HCT116 (cell line): Measurements from ENCODE around the gene METTL22. TPM values are rescaled to one million over a fixed set of nuclear protein-coding genes. Genes with fewer than 3 reads are reported as not detected.

Experiments
- ATAC-seq: fragments of 200-7000 bp; cut with Tn5 transposase; 2 replicates; pipeline ENCODE4 v1.9.1; 2020; ENCODE audit warnings: mild to moderate bottlenecking, moderate library complexity
- BruUV-seq: library from RNA; stranded (reverse); fragments of 400-500 nt; replicated peaks from 2 replicates; lab custom pipeline; 2021; lab: Mats Ljungman, UMichigan
- CTCF ChIA-PET: fragments of 300-600 bp; sonication (Branson Sonifier 250); formaldehyde crosslinking; loops from one replicate; lab custom pipeline; 2021; ENCODE audit warnings: antibody characterized with exemption; lab: Charles Lee
- POLR2A ChIA-PET: fragments of 300-600, 350-600 bp; sonication (Branson Sonifier 250); formaldehyde crosslinking; loops from one replicate; lab custom pipeline; 2021; ENCODE audit warnings: antibody characterized with exemption; lab: Charles Lee
- RAD21 ChIA-PET, 2 experiments: fragments of 300-600 bp; sonication (Branson Sonifier 250); formaldehyde crosslinking; loops; one replicate each; lab custom pipeline; 2023; ENCODE audit warnings: low total read pairs in 2 of 2; ENCODE audit not compliant: uncharacterized antibody in 2 of 2, unreplicated experiment in 2 of 2, low non-redundant PET in 1 of 2; lab: Charles Lee
- DNase-seq: peaks from one replicate; pipeline ENCODE4 v3.0.0-alpha.2; 2010; ENCODE audit warnings: low read depth, low spot score
- H2AFZ ChIP-seq: fragments of 200-600 bp; shearing (Covaris generic), sonication (generic); 2 replicates; pipeline ENCODE4 v1.6.1; 2017; ENCODE audit warnings: low read depth, mixed run types, mixed read lengths, antibody characterized with exemption, low read length; ENCODE audit not compliant: poor library complexity, severe bottlenecking
- H3K27ac ChIP-seq: 2 replicates; pipeline ENCODE4 v1.5.1; 2012; ENCODE audit warnings: low read depth, low read length
- H3K27me3 ChIP-seq: fragments of 200-600 bp; sonication (generic); 2 replicates; pipeline ENCODE4 v1.6.1; 2016; ENCODE audit warnings: mixed run types, low read length, mixed read lengths; ENCODE audit not compliant: insufficient read depth
- H3K36me3 ChIP-seq, 2 experiments: fragments of 200-500 bp in 1 of 2; fragments of 200-600 bp in 1 of 2; sonication (Bioruptor generic) in 1 of 2; sonication (generic) in 1 of 2; 2 replicates each; pipeline versions ENCODE4 v1.5.1 to v1.6.1; 2014 to 2016; ENCODE audit warnings: low read length in 2 of 2, inconsistent platforms in 1 of 2, mixed read lengths in 1 of 2, mixed run types in 1 of 2; ENCODE audit not compliant: insufficient read depth in 2 of 2, control insufficient read depth in 1 of 2
- H3K4me1 ChIP-seq, 2 experiments: fragments of 200-600 bp in 1 of 2; sonication (generic) in 1 of 2; 2 replicates each; pipeline versions ENCODE4 v1.5.1 to v1.6.1; 2012 to 2017; ENCODE audit warnings: low read length in 2 of 2, inconsistent platforms in 1 of 2, mild to moderate bottlenecking in 1 of 2, mixed read lengths in 1 of 2, mixed run types in 1 of 2, moderate library complexity in 1 of 2; ENCODE audit not compliant: insufficient read depth in 2 of 2, control insufficient read depth in 1 of 2
- H3K4me2 ChIP-seq: fragments of 200-600 bp; sonication (generic); 2 replicates; pipeline ENCODE4 v1.6.1; 2017; ENCODE audit warnings: mixed run types, low read length, mixed read lengths
- H3K4me3 ChIP-seq, 2 experiments: fragments of 200-600 bp in 1 of 2; sonication (generic) in 1 of 2; replicated peaks in 1 of 2; 2 replicates each; pipeline ENCODE4 v1.5.1; 2011 to 2016; ENCODE audit warnings: low read length in 2 of 2, control low read depth in 1 of 2, low read depth in 1 of 2, mild to moderate bottlenecking in 1 of 2, mixed read lengths in 1 of 2, mixed run types in 1 of 2
- H3K79me2 ChIP-seq: fragments of 200-600 bp; sonication (generic); 2 replicates; pipeline ENCODE4 v1.6.1; 2017; ENCODE audit warnings: mild to moderate bottlenecking, mixed run types, low read length, moderate library complexity, mixed read lengths; ENCODE audit not compliant: insufficient read depth
- H3K9ac ChIP-seq: fragments of 200-600 bp; sonication (generic); 2 replicates; pipeline ENCODE4 v1.6.1; 2016; ENCODE audit warnings: low read length, mixed read lengths
- H3K9me2 ChIP-seq: fragments of 200-600 bp; sonication (generic), shearing (Covaris generic); 2 replicates; pipeline ENCODE4 v1.6.1; 2017; ENCODE audit warnings: mixed run types, mild to moderate bottlenecking, moderate library complexity; ENCODE audit not compliant: insufficient read depth
- H3K9me3 ChIP-seq, 2 experiments: fragments of 200-500 bp in 1 of 2; fragments of 200-600 bp in 1 of 2; sonication (Bioruptor generic) in 1 of 2; sonication (generic) in 1 of 2; 2 replicates each; pipeline ENCODE4 v1.6.1; 2014 to 2017; ENCODE audit warnings: low read length in 2 of 2, mixed read lengths in 2 of 2, inconsistent platforms in 1 of 2, low read depth in 1 of 2, mild to moderate bottlenecking in 1 of 2, mixed run types in 1 of 2, moderate library complexity in 1 of 2; ENCODE audit not compliant: control insufficient read depth in 1 of 2, insufficient read depth in 1 of 2
- H4K20me1 ChIP-seq: fragments of 200-600 bp; sonication (generic), shearing (Covaris generic); 2 replicates; pipeline ENCODE4 v1.6.1; 2017; ENCODE audit warnings: mixed run types, mild to moderate bottlenecking, moderate library complexity; ENCODE audit not compliant: insufficient read depth
- EGR1 ChIP-seq: IDR thresholded peaks from 2 replicates; pipeline ENCODE4 v1.6.1; 2012; ENCODE audit warnings: low read depth
- EZH2phosphoT487 ChIP-seq: fragments of 200-600 bp; IDR thresholded peaks from 2 replicates; pipeline ENCODE4 v1.6.1; 2018; ENCODE audit warnings: antibody characterized with exemption, borderline replicate concordance
- JUND ChIP-seq: IDR thresholded peaks from 2 replicates; pipeline ENCODE4 v1.6.1; 2012
- POLR2A ChIP-seq: IDR thresholded peaks from 2 replicates; pipeline ENCODE4 v1.7.0; 2011; ENCODE audit warnings: borderline replicate concordance; ENCODE audit not compliant: insufficient read depth, insufficient read length; ENCODE audit errors: extremely low read depth
- POLR2AphosphoS5 ChIP-seq: IDR thresholded peaks from 2 replicates; pipeline ENCODE4 v1.6.1; 2011; ENCODE audit warnings: mild to moderate bottlenecking, low read depth, low read length, moderate library complexity
- SIN3A ChIP-seq: IDR thresholded peaks from 2 replicates; pipeline ENCODE4 v1.6.1; 2012; ENCODE audit warnings: low read depth
- SP1 ChIP-seq: IDR thresholded peaks from 2 replicates; pipeline ENCODE4 v1.6.1; 2012; ENCODE audit warnings: low read depth
- SRF ChIP-seq: IDR thresholded peaks from 2 replicates; pipeline ENCODE4 v1.6.1; 2012; ENCODE audit warnings: low read depth
- YY1 ChIP-seq: IDR thresholded peaks from 2 replicates; pipeline ENCODE4 v1.6.1; 2011; ENCODE audit warnings: low read length, low read depth, moderate library complexity, mild to moderate bottlenecking; ENCODE audit not compliant: insufficient replicate concordance; ENCODE audit errors: extremely low read depth
- ZFX ChIP-seq: fragments of 450-650 bp; IDR thresholded peaks from 2 replicates; pipeline ENCODE4 v1.6.1; 2017
- intact Hi-C: fragments of 100-400 bp; cut with micrococcal nuclease; formaldehyde crosslinking; loops from 2 replicates; pipeline ENCODE4 v1.10.0; 2022
- total RNA-seq: library from RNA; stranded (reverse); gene quantifications from one replicate; pipeline ENCODE4 v1.2.1, GENCODE V29; 2021; ENCODE audit not compliant: unreplicated experiment
- TF ChIP-seq, protein P1 (sequence below): IDR thresholded peaks from 2 replicates; pipeline ENCODE4 v1.6.1; 2011; ENCODE audit warnings: mild to moderate bottlenecking, low read length, moderate library complexity; ENCODE audit not compliant: insufficient replicate concordance; ENCODE audit errors: extremely low read depth
- TF ChIP-seq, protein P2 (sequence below): IDR thresholded peaks from 2 replicates; pipeline ENCODE4 v1.6.1; 2012
- TF ChIP-seq, protein P3 (sequence below), 3 experiments: fragments of 200-600 bp in 1 of 3; sonication (generic) in 1 of 3; IDR thresholded peaks in 2 of 3; conservative IDR thresholded peaks in 1 of 3; 2 replicates each; pipeline ENCODE4 v1.5.1; 2012 to 2017; ENCODE audit warnings: low read depth in 2 of 3, low read length in 2 of 3, antibody characterized with exemption in 1 of 3, borderline replicate concordance in 1 of 3, control low read depth in 1 of 3, mild to moderate bottlenecking in 1 of 3, mixed read lengths in 1 of 3, mixed run types in 1 of 3, moderate library complexity in 1 of 3; ENCODE audit not compliant: insufficient read depth in 1 of 3
- TF ChIP-seq, protein P4 (sequence below): IDR thresholded peaks from 2 replicates; pipeline ENCODE4 v1.6.1; 2012; ENCODE audit warnings: low read depth

Gene METTL22
- total RNA-seq, 1 experiment from 2014 or later, result 33.3 TPM

DNA sequence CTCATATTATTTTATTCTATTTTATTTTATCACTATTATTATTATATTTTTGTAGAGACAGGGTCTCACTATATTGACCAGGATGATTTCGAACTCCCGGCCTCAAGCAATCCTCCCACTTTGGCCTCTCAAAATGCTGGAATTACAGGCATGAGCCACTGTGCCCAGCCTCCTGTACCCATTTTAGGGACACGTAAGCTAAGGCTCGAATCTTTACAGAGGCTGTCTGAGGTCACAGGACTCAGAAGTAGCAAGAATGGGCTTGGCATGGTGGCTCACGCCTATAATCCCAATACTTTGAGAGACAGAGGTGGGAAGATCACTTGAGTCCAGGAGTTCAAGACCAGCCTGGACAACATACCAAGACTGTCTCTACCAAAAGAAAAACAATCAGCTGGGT lies 40.2 kb downstream of the METTL22 start:
- no peaks in the 10 kb centered on the region for H3K79me2 ChIP-seq
- no peaks in the 10 kb centered on the region for H4K20me1 ChIP-seq
- intact Hi-C loops, result loop anchor here (1.0 to 2.0 kb wide), 3 partner anchors 131 to 473 kb away; no protein-coding TSS in a partner anchor
- H3K9me2 ChIP-seq, result no peaks in the 10 kb centered on the region
- no peak overlapping the region for H3K4me2 ChIP-seq
- DNase-seq, result no peak
- no peak overlapping the region for H3K27ac ChIP-seq
- H3K27me3 ChIP-seq, result no peaks in the 10 kb centered on the region
- ChIA-PET POLR2A (no interaction called here), CTCF (interaction anchor here (1.5 to 4.4 kb wide), 6 partner anchors 10 to 473 kb away, joined by 5 to 17 read pairs (median 8); no protein-coding TSS in a partner anchor), RAD21 (interaction anchor here (0.7 to 0.8 kb wide), 4 partner anchors 130 to 477 kb away, joined by 3 to 5 read pairs (median 4); no protein-coding TSS in a partner anchor)
- no peak overlapping the region for H2AFZ ChIP-seq
- no peak for ATAC-seq
- TF ChIP-seq JUND, result no peak
- no peak for TF ChIP-seq SP1
- TF ChIP-seq EZH2phosphoT487, result no peak
- TF ChIP-seq, protein P1, sequence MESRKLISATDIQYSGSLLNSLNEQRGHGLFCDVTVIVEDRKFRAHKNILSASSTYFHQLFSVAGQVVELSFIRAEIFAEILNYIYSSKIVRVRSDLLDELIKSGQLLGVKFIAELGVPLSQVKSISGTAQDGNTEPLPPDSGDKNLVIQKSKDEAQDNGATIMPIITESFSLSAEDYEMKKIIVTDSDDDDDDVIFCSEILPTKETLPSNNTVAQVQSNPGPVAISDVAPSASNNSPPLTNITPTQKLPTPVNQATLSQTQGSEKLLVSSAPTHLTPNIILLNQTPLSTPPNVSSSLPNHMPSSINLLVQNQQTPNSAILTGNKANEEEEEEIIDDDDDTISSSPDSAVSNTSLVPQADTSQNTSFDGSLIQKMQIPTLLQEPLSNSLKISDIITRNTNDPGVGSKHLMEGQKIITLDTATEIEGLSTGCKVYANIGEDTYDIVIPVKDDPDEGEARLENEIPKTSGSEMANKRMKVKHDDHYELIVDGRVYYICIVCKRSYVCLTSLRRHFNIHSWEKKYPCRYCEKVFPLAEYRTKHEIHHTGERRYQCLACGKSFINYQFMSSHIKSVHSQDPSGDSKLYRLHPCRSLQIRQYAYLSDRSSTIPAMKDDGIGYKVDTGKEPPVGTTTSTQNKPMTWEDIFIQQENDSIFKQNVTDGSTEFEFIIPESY, result no peak
- TF ChIP-seq, protein P2, sequence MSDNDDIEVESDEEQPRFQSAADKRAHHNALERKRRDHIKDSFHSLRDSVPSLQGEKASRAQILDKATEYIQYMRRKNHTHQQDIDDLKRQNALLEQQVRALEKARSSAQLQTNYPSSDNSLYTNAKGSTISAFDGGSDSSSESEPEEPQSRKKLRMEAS, result no peak
- no peak for TF ChIP-seq EGR1
- no peak for TF ChIP-seq ZFX
- TF ChIP-seq, protein P3, sequence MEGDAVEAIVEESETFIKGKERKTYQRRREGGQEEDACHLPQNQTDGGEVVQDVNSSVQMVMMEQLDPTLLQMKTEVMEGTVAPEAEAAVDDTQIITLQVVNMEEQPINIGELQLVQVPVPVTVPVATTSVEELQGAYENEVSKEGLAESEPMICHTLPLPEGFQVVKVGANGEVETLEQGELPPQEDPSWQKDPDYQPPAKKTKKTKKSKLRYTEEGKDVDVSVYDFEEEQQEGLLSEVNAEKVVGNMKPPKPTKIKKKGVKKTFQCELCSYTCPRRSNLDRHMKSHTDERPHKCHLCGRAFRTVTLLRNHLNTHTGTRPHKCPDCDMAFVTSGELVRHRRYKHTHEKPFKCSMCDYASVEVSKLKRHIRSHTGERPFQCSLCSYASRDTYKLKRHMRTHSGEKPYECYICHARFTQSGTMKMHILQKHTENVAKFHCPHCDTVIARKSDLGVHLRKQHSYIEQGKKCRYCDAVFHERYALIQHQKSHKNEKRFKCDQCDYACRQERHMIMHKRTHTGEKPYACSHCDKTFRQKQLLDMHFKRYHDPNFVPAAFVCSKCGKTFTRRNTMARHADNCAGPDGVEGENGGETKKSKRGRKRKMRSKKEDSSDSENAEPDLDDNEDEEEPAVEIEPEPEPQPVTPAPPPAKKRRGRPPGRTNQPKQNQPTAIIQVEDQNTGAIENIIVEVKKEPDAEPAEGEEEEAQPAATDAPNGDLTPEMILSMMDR (IDR thresholded peaks at IDR 0.05 in 2 of 3, conservative IDR thresholded peaks at IDR 0.05 in 1 of 3; ENCODE audit: borderline replicate concordance in 1 of 3, insufficient read depth in 1 of 3, low read depth in 2 of 3, low read length in 2 of 3), result no peak
- no peak for TF ChIP-seq POLR2A
- no peak for TF ChIP-seq SIN3A
- TF ChIP-seq, protein P4, sequence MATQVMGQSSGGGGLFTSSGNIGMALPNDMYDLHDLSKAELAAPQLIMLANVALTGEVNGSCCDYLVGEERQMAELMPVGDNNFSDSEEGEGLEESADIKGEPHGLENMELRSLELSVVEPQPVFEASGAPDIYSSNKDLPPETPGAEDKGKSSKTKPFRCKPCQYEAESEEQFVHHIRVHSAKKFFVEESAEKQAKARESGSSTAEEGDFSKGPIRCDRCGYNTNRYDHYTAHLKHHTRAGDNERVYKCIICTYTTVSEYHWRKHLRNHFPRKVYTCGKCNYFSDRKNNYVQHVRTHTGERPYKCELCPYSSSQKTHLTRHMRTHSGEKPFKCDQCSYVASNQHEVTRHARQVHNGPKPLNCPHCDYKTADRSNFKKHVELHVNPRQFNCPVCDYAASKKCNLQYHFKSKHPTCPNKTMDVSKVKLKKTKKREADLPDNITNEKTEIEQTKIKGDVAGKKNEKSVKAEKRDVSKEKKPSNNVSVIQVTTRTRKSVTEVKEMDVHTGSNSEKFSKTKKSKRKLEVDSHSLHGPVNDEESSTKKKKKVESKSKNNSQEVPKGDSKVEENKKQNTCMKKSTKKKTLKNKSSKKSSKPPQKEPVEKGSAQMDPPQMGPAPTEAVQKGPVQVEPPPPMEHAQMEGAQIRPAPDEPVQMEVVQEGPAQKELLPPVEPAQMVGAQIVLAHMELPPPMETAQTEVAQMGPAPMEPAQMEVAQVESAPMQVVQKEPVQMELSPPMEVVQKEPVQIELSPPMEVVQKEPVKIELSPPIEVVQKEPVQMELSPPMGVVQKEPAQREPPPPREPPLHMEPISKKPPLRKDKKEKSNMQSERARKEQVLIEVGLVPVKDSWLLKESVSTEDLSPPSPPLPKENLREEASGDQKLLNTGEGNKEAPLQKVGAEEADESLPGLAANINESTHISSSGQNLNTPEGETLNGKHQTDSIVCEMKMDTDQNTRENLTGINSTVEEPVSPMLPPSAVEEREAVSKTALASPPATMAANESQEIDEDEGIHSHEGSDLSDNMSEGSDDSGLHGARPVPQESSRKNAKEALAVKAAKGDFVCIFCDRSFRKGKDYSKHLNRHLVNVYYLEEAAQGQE, result no peak
- no peak for TF ChIP-seq POLR2AphosphoS5
- no peak for TF ChIP-seq SRF
- no peak for TF ChIP-seq YY1
- no peak overlapping the region for H3K4me3 ChIP-seq
- no TSS peak for BruUV-seq
- no peaks in the 10 kb centered on the region for H3K9me3 ChIP-seq
- no peak overlapping the region for H3K9ac ChIP-seq
- H3K36me3 ChIP-seq, result no peaks in the 10 kb centered on the region
- H3K4me1 ChIP-seq, result no peaks in the 10 kb centered on the region
